CD4-positive, alpha-beta T cell (primary cell): ENCODE data around the gene GNL3L. TPM values are rescaled to one million over a fixed set of nuclear protein-coding genes. Genes with fewer than 3 reads are reported as not detected.

ENCODE experiments used
- ATAC-seq: fragments of 200-7000 bp; cut with Tn5 transposase; one replicate; pipeline ENCODE4 v1.10.0; 2022; ENCODE audit warnings: mild to moderate bottlenecking; ENCODE audit not compliant: poor library complexity
- CTCF ChIA-PET: fragments of 350-600 bp; sonication (Branson Sonifier 250); formaldehyde crosslinking; loops from one replicate; lab custom pipeline; 2021; ENCODE audit warnings: antibody characterized with exemption, inconsistent platforms; lab: Charles Lee
- POLR2A ChIA-PET: fragments of 350-600 bp; sonication (Branson Sonifier 250); formaldehyde crosslinking; loops from one replicate; lab custom pipeline; 2021; ENCODE audit warnings: antibody characterized with exemption, inconsistent platforms; lab: Charles Lee
- DNase-seq, 14 experiments: peaks; one replicate each; pipeline ENCODE4 v3.0.0-alpha.2; 2013 to 2020; ENCODE audit warnings: mixed read lengths in 2 of 14
- H3K27ac ChIP-seq, 2 donors: one replicate each; pipeline versions ENCODE4 v1.5.1 to v1.7.0; 2013; ENCODE audit warnings: low read length in 2 of 2, low read depth in 1 of 2, mild to moderate bottlenecking in 1 of 2
- H3K27me3 ChIP-seq, 2 experiments: 1 replicate in 1 of 2; 2 replicates in 1 of 2; pipeline versions ENCODE4 v1.6.1 to v1.7.0; 2013; ENCODE audit warnings: low read length in 2 of 2, control low read depth in 1 of 2, mild to moderate bottlenecking in 1 of 2, moderate library complexity in 1 of 2; ENCODE audit not compliant: insufficient read depth in 2 of 2, control insufficient read depth in 1 of 2
- H3K36me3 ChIP-seq: one replicate; pipeline ENCODE4 v1.6.1; 2013; ENCODE audit warnings: low read length, control low read depth; ENCODE audit not compliant: insufficient read depth
- H3K4me1 ChIP-seq: one replicate; pipeline ENCODE4 v1.6.1; 2013; ENCODE audit warnings: low read length, control low read depth; ENCODE audit not compliant: insufficient read depth
- H3K4me3 ChIP-seq: one replicate; pipeline ENCODE4 v1.5.1; 2013; ENCODE audit warnings: mild to moderate bottlenecking, low read length, moderate library complexity
- H3K9me3 ChIP-seq, 2 experiments: 1 replicate in 1 of 2; 2 replicates in 1 of 2; pipeline versions ENCODE4 v1.6.1 to v1.7.0; 2013; ENCODE audit warnings: low read length in 2 of 2, mild to moderate bottlenecking in 2 of 2, control low read depth in 1 of 2, moderate library complexity in 1 of 2; ENCODE audit not compliant: control insufficient read depth in 1 of 2, insufficient read depth in 1 of 2
- H3K27ac Mint-ChIP-seq: one replicate; pipeline ENCODE4 v1.8.0; 2020; ENCODE audit warnings: mixed read lengths
- H3K27me3 Mint-ChIP-seq: one replicate; pipeline ENCODE4 v1.8.0; 2021; ENCODE audit warnings: mixed read lengths
- H3K36me3 Mint-ChIP-seq: one replicate; pipeline ENCODE4 v1.8.0; 2021; ENCODE audit warnings: low read depth, mixed read lengths
- H3K4me1 Mint-ChIP-seq: one replicate; pipeline ENCODE4 v1.8.0; 2021; ENCODE audit warnings: low read depth, mixed read lengths
- H3K4me3 Mint-ChIP-seq: one replicate; pipeline ENCODE4 v1.8.0; 2020; ENCODE audit warnings: mild to moderate bottlenecking, mixed read lengths
- H3K9me3 Mint-ChIP-seq: one replicate; pipeline ENCODE4 v1.8.0; 2020; ENCODE audit warnings: mixed read lengths
- CTCF ChIP-seq: fragments of 200-600 bp; IDR thresholded peaks from one replicate; pipeline ENCODE4 v1.8.0; 2022; ENCODE audit warnings: antibody characterized with exemption, mild to moderate bottlenecking
- intact Hi-C, 2 experiments: fragments of 100-400 bp; cut with DNase I in 1 of 2; cut with micrococcal nuclease in 1 of 2; formaldehyde crosslinking; loops; one replicate each; pipeline versions ENCODE4 v1.15.1 to v1.9.0; 2023 to 2025; cut with DNase I, micrococcal nuclease
- polyA plus RNA-seq, 2 donors: library from polyadenylated mRNA; unstranded; fragments of 120-200 nt; gene quantifications; one replicate each; pipeline ENCODE4 v1.2.1, GENCODE V29; 2013
- total RNA-seq, 174 experiments: library from RNA in 2 of 174; stranded (reverse) in 2 of 174; gene quantifications; one replicate each; pipeline ENCODE4 v1.2.3 and lab custom pipeline; 2021 to 2026

The GNL3L gene, protein sequence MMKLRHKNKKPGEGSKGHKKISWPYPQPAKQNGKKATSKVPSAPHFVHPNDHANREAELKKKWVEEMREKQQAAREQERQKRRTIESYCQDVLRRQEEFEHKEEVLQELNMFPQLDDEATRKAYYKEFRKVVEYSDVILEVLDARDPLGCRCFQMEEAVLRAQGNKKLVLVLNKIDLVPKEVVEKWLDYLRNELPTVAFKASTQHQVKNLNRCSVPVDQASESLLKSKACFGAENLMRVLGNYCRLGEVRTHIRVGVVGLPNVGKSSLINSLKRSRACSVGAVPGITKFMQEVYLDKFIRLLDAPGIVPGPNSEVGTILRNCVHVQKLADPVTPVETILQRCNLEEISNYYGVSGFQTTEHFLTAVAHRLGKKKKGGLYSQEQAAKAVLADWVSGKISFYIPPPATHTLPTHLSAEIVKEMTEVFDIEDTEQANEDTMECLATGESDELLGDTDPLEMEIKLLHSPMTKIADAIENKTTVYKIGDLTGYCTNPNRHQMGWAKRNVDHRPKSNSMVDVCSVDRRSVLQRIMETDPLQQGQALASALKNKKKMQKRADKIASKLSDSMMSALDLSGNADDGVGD
- 10 to 100 TPM; 21.5 to 22.8 TPM for total RNA-seq
- polyA plus RNA-seq (2013, experiment 1 of 2): 18.6 TPM
- polyA plus RNA-seq (2013, experiment 2 of 2): 17.5 TPM
- total RNA-seq (lab: John Stamatoyannopoulos, UW): 44.0 to 280 (median 92.4) reads per million in 172 experiments

DNA sequence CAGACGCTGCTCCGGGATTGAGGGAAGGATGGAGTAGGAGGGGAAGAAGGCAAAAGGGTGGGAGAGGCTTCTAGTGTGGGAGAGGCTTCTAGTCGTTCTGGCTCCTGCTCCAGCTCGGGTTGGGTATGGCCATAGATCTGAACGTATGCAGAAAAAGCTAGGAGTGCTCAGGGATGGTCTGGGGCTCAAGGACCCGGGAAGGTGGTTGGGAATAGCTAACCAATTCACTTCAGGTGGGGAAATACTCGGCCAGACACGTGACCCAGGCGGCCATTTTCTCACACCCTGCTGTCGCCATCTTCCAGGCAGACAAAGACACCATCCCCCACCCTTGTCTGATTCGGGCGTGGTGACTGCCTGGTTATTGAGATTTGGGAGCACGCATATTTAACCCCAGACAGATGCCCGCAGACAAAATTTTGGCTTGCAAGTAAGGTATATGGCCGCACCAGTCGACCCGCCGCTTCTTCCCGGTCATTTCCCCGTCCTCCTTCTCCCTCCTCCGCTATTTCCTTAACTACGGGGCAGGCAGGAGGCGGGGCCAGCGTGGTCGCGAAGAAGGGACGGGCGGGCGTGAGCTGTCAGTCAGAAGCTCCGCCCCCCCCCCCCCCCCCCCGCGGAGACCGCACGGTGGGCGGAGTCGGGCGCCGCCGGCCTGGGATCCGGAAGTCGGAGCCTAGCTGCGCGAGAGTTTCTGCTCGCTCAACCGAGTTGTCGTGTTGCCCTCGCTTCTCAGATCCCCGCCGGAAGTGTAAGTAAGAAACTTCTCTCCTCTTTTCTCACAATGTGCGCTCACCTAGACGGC, at the start of gene GNL3L:
GNL3L (plus strand) TSS at position 668 of the 805 bp plus-strand sequence. CDS start 2,348 bp downstream, outside the sequence.
- H3K27me3 ChIP-seq: no peaks in the 10 kb centered on the region
- no peaks in the 10 kb centered on the region for H3K27me3 Mint-ChIP-seq
- H3K4me1 Mint-ChIP-seq: peaks cover 44% of the 10 kb centered on the region
- peaks cover 4% of the 10 kb centered on the region for H3K9me3 Mint-ChIP-seq
- intact Hi-C loops: loop anchor here (2.0 to 10.0 kb wide), 7 partner anchors 89 to 635 kb away; partner anchors contain the start of genes PHF8 (in 2 of the 2), FAM120C (in 1 of the 2), MAGED2 (in 1 of the 2) and PFKFB1 (in 1 of the 2)
- H3K36me3 ChIP-seq: peaks cover 5% of the 10 kb centered on the region
- POLR2A ChIA-PET: interaction anchor here (0.6 to 2.8 kb wide), 11 partner anchors 89 to 1448 kb away, joined by 3 to 47 read pairs (median 8); partner anchors contain the start of genes APEX2, FAM120C, MAGED2 and MAGEH1
- peak within 1 kb of the TSS; percentile 64 to 90 for H3K27ac ChIP-seq
- no peak for TF ChIP-seq CTCF
- H3K9me3 ChIP-seq: no peaks in the 10 kb centered on the region
- peaks cover 35% of the 10 kb centered on the region for H3K36me3 Mint-ChIP-seq
- CTCF ChIA-PET: no interaction called here
- peak within 1 kb of the TSS; percentile 76 for H3K4me3 ChIP-seq
- H3K27ac Mint-ChIP-seq: peak within 1 kb of the TSS; percentile 94
- peak; percentile 84 for ATAC-seq
- H3K4me3 Mint-ChIP-seq: peak within 1 kb of the TSS; percentile 99
- DNase-seq: peak; percentile 56 to 90 (median 79)
- peaks cover 38% of the 10 kb centered on the region for H3K4me1 ChIP-seq

DNA sequence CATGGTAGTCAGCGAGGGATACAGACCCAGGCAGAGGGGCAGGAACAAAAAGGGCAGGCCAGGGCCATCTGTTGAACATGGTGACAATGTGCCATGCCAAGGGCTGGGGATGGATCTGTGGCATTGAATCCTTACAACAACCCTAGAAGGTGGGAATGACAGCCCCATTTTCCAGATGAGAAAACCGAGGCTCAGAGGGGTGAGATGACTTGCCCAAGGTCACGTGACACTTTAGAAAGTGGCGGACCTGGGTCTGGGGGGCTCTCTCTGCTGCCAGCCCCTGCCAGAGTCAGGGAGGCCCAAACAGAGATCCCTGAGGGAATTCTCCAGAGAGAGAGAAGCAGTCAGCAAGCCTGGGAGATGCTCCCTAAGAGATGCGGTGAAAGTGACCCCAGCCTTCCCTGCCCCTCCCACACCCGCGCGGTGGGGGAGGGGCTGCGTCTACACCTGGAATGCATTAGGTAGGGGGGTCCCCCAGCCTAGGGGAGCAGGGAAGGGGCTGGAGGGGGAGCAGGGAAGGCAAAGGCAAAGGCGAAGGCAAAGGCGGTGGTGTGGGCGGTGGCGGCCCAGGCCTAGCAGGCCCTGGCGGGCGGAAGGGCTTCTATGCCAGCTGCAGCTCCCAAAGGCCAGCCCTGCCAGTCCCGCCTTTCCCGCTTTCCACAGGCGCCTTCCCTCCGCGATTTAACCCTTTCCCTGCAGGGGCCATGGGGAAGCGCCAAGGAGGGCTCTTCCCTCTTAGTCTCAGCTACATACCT, 47.0 kb upstream of the GNL3L start:
- no peak for DNase-seq
- H3K9me3 ChIP-seq: no peaks in the 10 kb centered on the region
- H3K36me3 ChIP-seq: no peaks in the 10 kb centered on the region
- no peaks in the 10 kb centered on the region for H3K36me3 Mint-ChIP-seq
- H3K27me3 ChIP-seq: no peaks in the 10 kb centered on the region
- CTCF ChIA-PET: no interaction called here
- H3K4me1 Mint-ChIP-seq: no peaks in the 10 kb centered on the region
- H3K4me1 ChIP-seq: no peaks in the 10 kb centered on the region
- intact Hi-C loops: no loop called here
- no peak for ATAC-seq
- H3K4me3 ChIP-seq: no peak overlapping the region
- no peaks in the 10 kb centered on the region for H3K27me3 Mint-ChIP-seq
- POLR2A ChIA-PET: no interaction called here
- H3K4me3 Mint-ChIP-seq: no peak overlapping the region
- no peak overlapping the region for H3K27ac ChIP-seq
- TF ChIP-seq CTCF: no peak
- no peaks in the 10 kb centered on the region for H3K9me3 Mint-ChIP-seq
- H3K27ac Mint-ChIP-seq: no peak overlapping the region
